T-cell (primary cell): ENCODE results near the gene HNRNPA2B1. TPM values are rescaled to one million over a fixed set of nuclear protein-coding genes. Genes with fewer than 3 reads are reported as not detected.

Source experiments
- ATAC-seq, 4 experiments: fragments of 200-7000 bp in 3 of 4; fragments of 150-1000 bp in 1 of 4; cut with Tn5 transposase; replicated peaks in 1 of 4; 1 replicate in 3 of 4; 2 replicates in 1 of 4; pipeline ENCODE4 v1.10.0; 2021; ENCODE audit warnings: moderate library complexity in 3 of 4, mild to moderate bottlenecking in 2 of 4, moderate number of reproducible peaks in 1 of 4
- CTCF ChIA-PET, 2 donors: fragments of 300-600 bp; sonication (Branson Sonifier 250); formaldehyde crosslinking; loops; one replicate each; lab custom pipeline; 2022; ENCODE audit warnings: antibody characterized with exemption in 2 of 2; lab: Charles Lee
- POLR2A ChIA-PET, 2 donors: fragments of 300-600 bp; sonication (Branson Sonifier 250); formaldehyde crosslinking; loops; one replicate each; lab custom pipeline; 2022; ENCODE audit warnings: antibody characterized with exemption in 2 of 2; lab: Charles Lee
- DNase-seq, 35 experiments: peaks; one replicate each; pipeline versions ENCODE4 v3.0.0 to v3.0.0-alpha.2; 2013 to 2023
- H3K27ac ChIP-seq: one replicate; pipeline ENCODE4 v1.5.1; 2013; ENCODE audit warnings: low read length
- H3K27me3 ChIP-seq, 2 experiments: replicated peaks in 1 of 2; 1 replicate in 1 of 2; 2 replicates in 1 of 2; pipeline versions ENCODE4 v1.6.1 to v1.7.0; 2013; ENCODE audit warnings: low read length in 1 of 2, mixed read lengths in 1 of 2; ENCODE audit not compliant: control insufficient read depth in 2 of 2, insufficient read depth in 2 of 2; ENCODE audit errors: extremely low read depth in 1 of 2
- H3K36me3 ChIP-seq, 2 donors: 1 replicate in 1 of 2; 2 replicates in 1 of 2; pipeline versions ENCODE4 v1.6.1 to v1.7.0; 2013; ENCODE audit warnings: low read length in 1 of 2; ENCODE audit not compliant: control insufficient read depth in 2 of 2, insufficient read depth in 1 of 2; ENCODE audit errors: extremely low read depth in 1 of 2
- H3K4me1 ChIP-seq, 2 experiments: 1 replicate in 1 of 2; 2 replicates in 1 of 2; pipeline versions ENCODE4 v1.6.1 to v1.7.0; 2013; ENCODE audit warnings: low read length in 2 of 2, mixed read lengths in 1 of 2; ENCODE audit not compliant: insufficient read depth in 2 of 2, control insufficient read depth in 1 of 2; ENCODE audit errors: extremely low read depth in 1 of 2
- H3K4me3 ChIP-seq, 2 donors: 1 replicate in 1 of 2; 2 replicates in 1 of 2; pipeline versions ENCODE4 v1.5.1 to v1.7.0; 2013; ENCODE audit warnings: mild to moderate bottlenecking in 2 of 2, low read length in 1 of 2, moderate library complexity in 1 of 2; ENCODE audit not compliant: control insufficient read depth in 1 of 2; ENCODE audit errors: extremely low read depth in 1 of 2
- H3K9me3 ChIP-seq: 2 replicates; pipeline ENCODE4 v1.7.0; 2013
- H3K27ac Mint-ChIP-seq, 2 donors: one replicate each; pipeline ENCODE4 v1.8.0; 2020 to 2021; ENCODE audit warnings: mild to moderate bottlenecking in 2 of 2, mixed read lengths in 2 of 2
- H3K27me3 Mint-ChIP-seq, 2 donors: one replicate each; pipeline ENCODE4 v1.8.0; 2021 to 2022; ENCODE audit warnings: mixed read lengths in 2 of 2
- H3K36me3 Mint-ChIP-seq: one replicate; pipeline ENCODE4 v1.8.0; 2021; ENCODE audit warnings: mixed read lengths
- H3K4me1 Mint-ChIP-seq, 3 donors: one replicate each; pipeline ENCODE4 v1.8.0; 2020 to 2022; ENCODE audit warnings: mixed read lengths in 3 of 3, mild to moderate bottlenecking in 1 of 3
- H3K4me3 Mint-ChIP-seq, 3 donors: one replicate each; pipeline ENCODE4 v1.8.0; 2020 to 2022; ENCODE audit warnings: mild to moderate bottlenecking in 3 of 3, mixed read lengths in 3 of 3, moderate library complexity in 3 of 3
- H3K9me3 Mint-ChIP-seq, 3 donors: one replicate each; pipeline ENCODE4 v1.8.0; 2020 to 2022; ENCODE audit warnings: mixed read lengths in 3 of 3
- WGBS: methylation state at CpG from one replicate; pipeline ENCODE4 v1.1.5; 2013; ENCODE audit warnings: missing lambda C conversion rate; ENCODE audit not compliant: insufficient coverage; 5-methylcytosine and 5-hydroxymethylcytosine counted together
- total RNA-seq, 35 experiments: library from RNA in 6 of 35; stranded (reverse) in 6 of 35; fragments of 120-200 nt in 1 of 35; gene quantifications; one replicate each; pipeline versions ENCODE4 v1.2.1 to v1.2.4 and lab custom pipeline; 2013 to 2026

HNRNPA2B1 gene
- total RNA-seq, 5 donors from 2014 or later (not counting 1 experiment from before 2014, with no cell fraction given): 388 to 478 (median 411) TPM

DNA sequence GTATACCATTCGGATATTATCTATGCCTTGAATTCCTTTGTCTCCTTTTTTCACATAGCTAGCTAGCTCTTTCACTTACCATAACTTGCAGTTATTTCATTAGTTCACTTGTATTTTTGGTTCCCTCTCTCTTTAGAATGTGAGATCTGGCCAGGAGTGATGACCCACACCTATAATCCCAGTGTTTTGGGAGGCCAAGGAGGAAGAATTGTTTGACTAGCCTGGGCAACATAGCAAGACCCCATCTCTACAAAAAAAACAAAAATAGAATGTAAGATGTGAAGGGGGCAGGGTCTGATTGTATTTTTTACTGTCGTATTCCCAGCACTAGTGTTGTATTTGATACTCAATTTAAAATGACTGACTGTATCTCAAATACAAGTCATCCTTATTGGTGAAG lies 28.9 kb downstream of the HNRNPA2B1 start:
- Mint-ChIP-seq H3K4me1 (peaks cover 18 to 25% (median 23%) of the 10 kb centered on the region in 3 donors), H3K36me3 (peaks cover 18% of the 10 kb centered on the region), H3K27me3 (no peaks in the 10 kb centered on the region), H3K27ac (no peak overlapping the region), H3K9me3 (no peaks in the 10 kb centered on the region), H3K4me3 (no peak overlapping the region)
- ChIA-PET POLR2A (interaction anchor here (0.8 to 1.5 kb wide), 3 partner anchors 9 to 19 kb away, joined by 3 to 5 read pairs (median 3); no protein-coding TSS in a partner anchor), CTCF (no interaction called here)
- H3K36me3 ChIP-seq: peaks cover 4 to 12% of the 10 kb centered on the region in 2 donors
- WGBS: no CpG with 5 or more reads among the region's 2 CpGs
- no peak for DNase-seq
- no peaks in the 10 kb centered on the region for H3K9me3 ChIP-seq
- H3K27ac ChIP-seq: no peak overlapping the region
- peaks cover 5 to 8% of the 10 kb centered on the region in 2 experiments for H3K4me1 ChIP-seq
- H3K4me3 ChIP-seq: no peak overlapping the region
- H3K27me3 ChIP-seq: no peaks in the 10 kb centered on the region
- no peak for ATAC-seq

DNA sequence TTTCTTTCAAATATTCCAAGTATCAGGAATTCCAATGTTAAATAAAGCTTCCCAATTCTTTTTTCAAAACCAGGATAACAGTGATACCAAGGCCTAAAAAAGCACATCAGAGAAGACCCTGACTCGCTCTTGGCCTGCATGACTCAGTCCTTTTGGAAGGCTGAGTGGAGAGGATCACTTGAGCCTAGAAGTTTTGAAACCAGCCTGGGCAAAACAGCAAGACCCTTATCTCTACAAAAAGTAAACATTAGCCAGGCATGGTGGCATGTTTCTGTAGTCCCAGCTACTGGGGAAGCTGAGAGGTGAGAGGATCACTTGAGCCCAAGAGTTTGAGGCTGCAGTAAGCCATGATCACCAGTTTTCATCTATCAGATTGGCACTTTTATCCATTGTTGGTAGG lies 29.9 kb downstream of the HNRNPA2B1 start:
- Mint-ChIP-seq H3K27ac (no peak overlapping the region), H3K27me3 (no peaks in the 10 kb centered on the region), H3K4me3 (no peak overlapping the region), H3K9me3 (no peaks in the 10 kb centered on the region), H3K36me3 (peaks cover 18% of the 10 kb centered on the region), H3K4me1 (peaks cover 25 to 35% (median 25%) of the 10 kb centered on the region in 3 donors)
- Histone ChIP-seq H3K4me1 (peaks cover 5 to 14% of the 10 kb centered on the region in 2 experiments), H3K27ac (no peak overlapping the region), H3K36me3 (peaks cover 4 to 12% of the 10 kb centered on the region in 2 donors), H3K9me3 (no peaks in the 10 kb centered on the region), H3K4me3 (no peak overlapping the region), H3K27me3 (no peaks in the 10 kb centered on the region)
- POLR2A ChIA-PET: interaction anchor here in 1 of 2 donors (0.5 to 1.0 kb wide), 3 partner anchors 21 to 1049 kb away, joined by 3 to 5 read pairs (median 3); no protein-coding TSS in a partner anchor
- no CpG with 5 or more reads among the region's 1 CpG for WGBS
- no peak for DNase-seq
- no peak for ATAC-seq
- CTCF ChIA-PET: no interaction called here

DNA sequence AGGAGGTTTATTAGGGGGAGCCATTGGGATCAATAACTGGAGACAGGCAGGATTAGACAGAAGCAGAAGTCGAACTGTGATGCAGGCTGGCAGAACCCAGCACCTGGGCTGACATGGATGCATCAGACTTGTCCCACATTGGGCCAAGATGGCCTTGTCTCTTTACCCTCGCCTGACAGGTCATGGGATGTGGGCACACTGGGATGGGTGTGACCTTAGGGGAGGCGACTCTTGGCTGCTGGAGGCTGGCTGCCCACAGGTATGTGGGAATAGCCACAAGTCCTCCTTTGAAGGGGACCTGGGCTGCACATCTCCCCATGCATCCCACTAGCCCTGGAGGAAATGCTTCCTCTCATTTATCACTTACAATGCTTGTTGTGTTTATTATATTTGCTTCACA lies 31.3 kb downstream of the HNRNPA2B1 start:
- Mint-ChIP-seq H3K9me3 (no peaks in the 10 kb centered on the region), H3K4me3 (no peak overlapping the region), H3K27ac (no peak overlapping the region), H3K27me3 (no peaks in the 10 kb centered on the region), H3K4me1 (peaks cover 22 to 35% (median 25%) of the 10 kb centered on the region in 3 donors), H3K36me3 (peaks cover 18% of the 10 kb centered on the region)
- Histone ChIP-seq H3K27me3 (no peaks in the 10 kb centered on the region), H3K9me3 (no peaks in the 10 kb centered on the region), H3K36me3 (peaks cover 4 to 12% of the 10 kb centered on the region in 2 donors), H3K4me1 (peaks cover 5 to 14% of the 10 kb centered on the region in 2 experiments), H3K27ac (no peak overlapping the region), H3K4me3 (no peak overlapping the region)
- CTCF ChIA-PET: no interaction called here
- no peak for DNase-seq
- WGBS: no CpG with 5 or more reads among the region's 3 CpGs
- no peak for ATAC-seq
- POLR2A ChIA-PET: interaction anchor here (0.5 to 1.0 kb wide), 2 partner anchors 17 to 196 kb away, joined by 3 to 12 read pairs; no protein-coding TSS in a partner anchor

DNA sequence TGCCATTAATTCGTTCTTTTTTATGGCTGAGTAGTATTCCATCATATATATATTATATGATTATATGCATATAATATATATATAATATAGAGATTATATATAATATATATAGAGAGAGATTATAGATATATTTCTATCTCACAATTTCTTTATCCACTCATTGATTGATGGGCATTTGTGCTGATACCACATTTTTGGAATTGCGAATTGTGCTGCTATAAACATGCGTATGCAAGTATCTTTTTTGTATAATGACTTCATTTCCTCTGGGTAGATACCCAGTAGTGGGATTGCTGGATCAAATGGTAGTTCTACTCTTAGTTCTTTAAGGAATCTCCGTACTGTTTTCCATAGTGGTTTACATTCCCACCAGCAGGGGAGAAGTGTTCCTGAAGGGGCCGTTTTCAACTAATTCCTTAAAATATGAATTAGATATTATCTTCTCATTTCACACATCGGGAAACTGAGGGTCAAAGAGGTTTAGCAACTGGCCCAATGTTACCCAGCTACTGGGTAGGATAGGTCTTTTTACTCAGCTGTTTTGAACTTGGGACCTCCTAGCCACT lies 32.0 kb downstream of the HNRNPA2B1 start:
- Mint-ChIP-seq H3K36me3 (peaks cover 13% of the 10 kb centered on the region), H3K27ac (no peak overlapping the region), H3K9me3 (no peaks in the 10 kb centered on the region), H3K4me1 (peaks cover 15 to 28% (median 20%) of the 10 kb centered on the region in 3 donors), H3K27me3 (no peaks in the 10 kb centered on the region), H3K4me3 (no peak overlapping the region)
- ATAC-seq (no peak), DNase-seq (no peak)
- Histone ChIP-seq H3K27me3 (no peaks in the 10 kb centered on the region), H3K9me3 (no peaks in the 10 kb centered on the region), H3K36me3 (peaks cover 4 to 12% of the 10 kb centered on the region in 2 donors), H3K4me3 (no peak overlapping the region), H3K27ac (no peak overlapping the region), H3K4me1 (peaks cover 5 to 14% of the 10 kb centered on the region in 2 experiments)
- WGBS: 100% methylated on average over 2 of the region's 6 CpGs
- CTCF ChIA-PET: no interaction called here
- POLR2A ChIA-PET: no interaction called here

DNA sequence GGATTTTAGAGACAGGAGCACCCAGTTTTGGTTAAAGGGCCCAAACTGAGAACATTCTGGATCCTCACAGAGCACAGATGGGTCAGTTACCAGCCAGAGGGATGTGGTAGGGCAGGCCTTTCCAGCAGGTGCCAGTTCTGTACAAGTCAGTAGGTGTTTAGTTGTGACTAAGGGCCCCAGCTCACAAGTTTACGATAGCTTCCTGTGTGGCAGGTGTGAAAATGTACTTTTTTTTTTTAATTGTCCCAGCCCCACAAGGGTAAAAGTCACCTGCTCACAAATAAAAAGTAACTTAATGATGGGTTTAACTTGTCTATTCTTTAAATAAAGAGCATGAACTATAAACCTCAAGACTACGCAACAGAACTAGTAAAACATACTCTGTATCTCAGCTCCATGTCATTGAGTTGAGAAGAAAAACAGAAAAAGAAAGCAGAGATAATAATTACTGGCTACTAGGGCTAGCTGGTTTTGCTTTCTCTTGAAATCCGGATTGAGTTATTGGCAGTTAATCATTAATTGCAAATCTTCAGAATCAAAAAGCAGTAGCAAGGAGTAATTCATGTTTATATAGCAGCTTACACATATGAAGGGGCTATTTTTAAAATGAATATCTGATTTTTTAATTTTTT lies 33.1 kb downstream of the HNRNPA2B1 start:
- CTCF ChIA-PET: interaction anchor here in 1 of 2 donors (0.7 to 1.4 kb wide), 6 partner anchors 16 to 202 kb away, joined by 3 read pairs; no protein-coding TSS in a partner anchor
- H3K27me3 ChIP-seq: no peaks in the 10 kb centered on the region
- DNase-seq (peak in 16 of 35 experiments; percentile 16 to 70 (median 30)), ATAC-seq (peak; percentile 45 to 86 (median 76))
- peak overlapping the region; percentile 77 for H3K27ac ChIP-seq
- H3K27ac Mint-ChIP-seq: peak overlapping the region; percentile 62 to 79
- H3K4me3 Mint-ChIP-seq: no peak overlapping the region
- H3K36me3 ChIP-seq: peaks cover 4 to 12% of the 10 kb centered on the region in 2 donors
- WGBS: no CpG with 5 or more reads among the region's 3 CpGs
- POLR2A ChIA-PET: interaction anchor here (0.6 to 1.8 kb wide), 9 partner anchors 14 to 1051 kb away, joined by 3 to 13 read pairs (median 4); partner anchors contain the start of gene NFE2L3 (in 1 of the 2)
- H3K27me3 Mint-ChIP-seq: no peaks in the 10 kb centered on the region
- no peaks in the 10 kb centered on the region for H3K9me3 Mint-ChIP-seq
- no peak overlapping the region for H3K4me3 ChIP-seq
- H3K36me3 Mint-ChIP-seq: peaks cover 15% of the 10 kb centered on the region
- H3K4me1 ChIP-seq: peaks cover 5 to 14% of the 10 kb centered on the region in 2 experiments
- H3K4me1 Mint-ChIP-seq: peaks cover 13 to 29% (median 20%) of the 10 kb centered on the region in 3 donors
- no peaks in the 10 kb centered on the region for H3K9me3 ChIP-seq

DNA sequence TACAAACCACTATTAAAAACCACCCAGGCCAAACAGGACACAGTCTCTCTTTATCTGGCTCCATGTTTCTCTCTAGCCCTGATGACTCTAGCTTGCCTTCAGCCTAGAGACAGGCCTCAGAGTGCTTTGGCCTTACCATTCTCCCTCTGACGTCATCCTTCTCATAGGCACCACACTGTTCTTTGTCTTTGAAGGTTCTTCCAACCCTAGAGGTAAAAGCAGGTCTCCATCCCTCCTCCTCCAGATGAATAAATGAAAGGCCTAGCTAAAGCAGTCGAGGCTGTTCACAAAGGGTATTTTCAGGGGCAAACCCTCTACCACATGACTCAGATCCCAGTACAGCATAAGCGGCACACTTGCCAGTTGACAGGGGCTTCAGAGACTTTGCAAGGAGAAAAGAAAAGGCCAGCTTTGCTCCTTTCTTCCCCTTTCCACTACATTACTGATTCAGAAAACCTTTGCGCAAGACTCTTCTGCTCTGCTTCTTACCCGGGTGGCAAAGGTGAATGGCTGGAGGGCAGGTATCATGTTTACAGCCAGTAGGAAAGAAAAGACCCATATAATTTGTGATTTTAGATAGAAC lies 33.8 kb downstream of the HNRNPA2B1 start:
- no peaks in the 10 kb centered on the region for H3K27me3 ChIP-seq
- DNase-seq (peak in 1 of 35 experiments; percentile 44), ATAC-seq (peak in 3 of 4 experiments; percentile 19 to 53 (median 20))
- peaks cover 5 to 14% of the 10 kb centered on the region in 2 experiments for H3K4me1 ChIP-seq
- peaks cover 13 to 30% (median 20%) of the 10 kb centered on the region in 3 donors for H3K4me1 Mint-ChIP-seq
- H3K27ac ChIP-seq: peak overlapping the region; percentile 77
- no peaks in the 10 kb centered on the region for H3K9me3 ChIP-seq
- POLR2A ChIA-PET: interaction anchor here (0.5 to 1.8 kb wide), 11 partner anchors 14 to 1052 kb away, joined by 3 to 13 read pairs (median 4); partner anchors contain the start of genes CBX3 (in 1 of the 2) and NFE2L3 (in 1 of the 2)
- peaks cover 4 to 12% of the 10 kb centered on the region in 2 donors for H3K36me3 ChIP-seq
- H3K4me3 Mint-ChIP-seq: no peak overlapping the region
- no peaks in the 10 kb centered on the region for H3K27me3 Mint-ChIP-seq
- peak overlapping the region; percentile 62 to 79 for H3K27ac Mint-ChIP-seq
- no peak overlapping the region for H3K4me3 ChIP-seq
- H3K36me3 Mint-ChIP-seq: peaks cover 13% of the 10 kb centered on the region
- 36% methylated on average over 2 of the region's 5 CpGs for WGBS
- no peaks in the 10 kb centered on the region for H3K9me3 Mint-ChIP-seq
- CTCF ChIA-PET: interaction anchor here (0.6 to 1.4 kb wide), 9 partner anchors 13 to 539 kb away, joined by 3 read pairs; partner anchors contain the start of gene NFE2L3 (in 1 of the 2)
